T-helper 2 cell treated with Interferon-gamma antibody and Interleukin-4, amounts not matched to agents 5 μg/mL and 100 μg/mL, for 36 hours (primary cell): ENCODE data around the gene APOH.
A peak's percentile ranks its signal among the peaks of the same experiment; 100 is the strongest.

ENCODE experiments used
- DNase-seq: peaks from one replicate; pipeline ENCODE4 v3.0.0; 2021; ENCODE audit warnings: low spot score
- H3K27ac Mint-ChIP-seq: one replicate; pipeline ENCODE4 v1.8.0; 2021; ENCODE audit warnings: mild to moderate bottlenecking, mixed read lengths
- H3K27me3 Mint-ChIP-seq: one replicate; pipeline ENCODE4 v1.8.0; 2021; ENCODE audit warnings: low read depth, mixed read lengths
- H3K36me3 Mint-ChIP-seq: one replicate; pipeline ENCODE4 v1.8.0; 2021; ENCODE audit warnings: low read depth, mixed read lengths
- H3K4me1 Mint-ChIP-seq: one replicate; pipeline ENCODE4 v1.8.0; 2021; ENCODE audit warnings: low read depth, mixed read lengths
- H3K4me3 Mint-ChIP-seq: one replicate; pipeline ENCODE4 v1.8.0; 2022; ENCODE audit warnings: mild to moderate bottlenecking, moderate library complexity, mixed read lengths
- H3K9me3 Mint-ChIP-seq: one replicate; pipeline ENCODE4 v1.8.0; 2021; ENCODE audit warnings: mixed read lengths

The APOH gene

GRCh38 chr17:66227212-66228045 is 1.8 kb downstream of the APOH start:
- no peaks in the 10 kb centered on the region for H3K4me1 Mint-ChIP-seq
- no peaks in the 10 kb centered on the region for H3K9me3 Mint-ChIP-seq
- H3K27ac Mint-ChIP-seq: no peak overlapping the region
- no peak overlapping the region for H3K4me3 Mint-ChIP-seq
- no peak for DNase-seq
- H3K27me3 Mint-ChIP-seq: peaks cover 36% of the 10 kb centered on the region
- H3K36me3 Mint-ChIP-seq: no peaks in the 10 kb centered on the region

DNA sequence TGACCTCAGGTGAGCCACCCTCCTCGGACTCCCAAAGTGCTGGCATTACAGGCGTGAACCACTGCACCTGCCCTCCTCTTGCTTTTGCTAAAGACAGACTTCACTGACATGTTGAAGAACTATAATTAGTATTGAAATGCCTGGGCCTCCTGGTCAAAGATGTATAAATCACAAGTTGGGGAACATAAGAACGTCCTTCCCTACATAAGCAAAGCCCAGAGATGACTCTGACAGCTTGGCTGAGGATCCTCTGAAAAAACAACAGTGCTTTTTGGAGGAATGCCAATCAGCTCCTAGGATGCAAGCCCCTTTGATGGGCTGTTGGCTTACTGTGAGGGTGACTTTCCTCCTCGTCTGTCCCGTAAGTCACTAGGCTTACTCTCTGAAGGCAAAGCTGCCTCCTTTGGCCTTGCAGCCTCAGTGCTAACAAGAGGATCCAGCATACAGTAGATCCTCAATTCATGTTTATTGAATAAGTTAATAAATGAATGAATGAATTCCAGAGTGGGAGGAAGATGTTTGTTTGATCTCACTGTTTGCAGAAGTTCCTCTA is 6.3 kb downstream of the APOH start:
- DNase-seq: no peak
- H3K36me3 Mint-ChIP-seq: no peaks in the 10 kb centered on the region
- H3K9me3 Mint-ChIP-seq: no peaks in the 10 kb centered on the region
- H3K4me1 Mint-ChIP-seq: no peaks in the 10 kb centered on the region
- H3K4me3 Mint-ChIP-seq: no peak overlapping the region
- H3K27ac Mint-ChIP-seq: no peak overlapping the region
- H3K27me3 Mint-ChIP-seq: peaks cover 40% of the 10 kb centered on the region

- H3K27me3 Mint-ChIP-seq: peaks cover 42% of the 10 kb centered on the region
- H3K36me3 Mint-ChIP-seq: no peaks in the 10 kb centered on the region
- H3K9me3 Mint-ChIP-seq: no peaks in the 10 kb centered on the region
- H3K4me3 Mint-ChIP-seq: no peak overlapping the region
- H3K4me1 Mint-ChIP-seq: no peaks in the 10 kb centered on the region
- no peak overlapping the region for H3K27ac Mint-ChIP-seq
- DNase-seq: no peak
These were observed 7.3 kb downstream of the APOH start for GRCh38 chr17:66221755-66222530.

GRCh38 chr17:66221343-66221742 is 7.9 kb downstream of the APOH start:
- H3K27ac Mint-ChIP-seq: no peak overlapping the region
- H3K27me3 Mint-ChIP-seq: peaks cover 42% of the 10 kb centered on the region
- H3K4me1 Mint-ChIP-seq: no peaks in the 10 kb centered on the region
- H3K9me3 Mint-ChIP-seq: no peaks in the 10 kb centered on the region
- no peak for DNase-seq
- H3K4me3 Mint-ChIP-seq: no peak overlapping the region
- H3K36me3 Mint-ChIP-seq: no peaks in the 10 kb centered on the region

DNA sequence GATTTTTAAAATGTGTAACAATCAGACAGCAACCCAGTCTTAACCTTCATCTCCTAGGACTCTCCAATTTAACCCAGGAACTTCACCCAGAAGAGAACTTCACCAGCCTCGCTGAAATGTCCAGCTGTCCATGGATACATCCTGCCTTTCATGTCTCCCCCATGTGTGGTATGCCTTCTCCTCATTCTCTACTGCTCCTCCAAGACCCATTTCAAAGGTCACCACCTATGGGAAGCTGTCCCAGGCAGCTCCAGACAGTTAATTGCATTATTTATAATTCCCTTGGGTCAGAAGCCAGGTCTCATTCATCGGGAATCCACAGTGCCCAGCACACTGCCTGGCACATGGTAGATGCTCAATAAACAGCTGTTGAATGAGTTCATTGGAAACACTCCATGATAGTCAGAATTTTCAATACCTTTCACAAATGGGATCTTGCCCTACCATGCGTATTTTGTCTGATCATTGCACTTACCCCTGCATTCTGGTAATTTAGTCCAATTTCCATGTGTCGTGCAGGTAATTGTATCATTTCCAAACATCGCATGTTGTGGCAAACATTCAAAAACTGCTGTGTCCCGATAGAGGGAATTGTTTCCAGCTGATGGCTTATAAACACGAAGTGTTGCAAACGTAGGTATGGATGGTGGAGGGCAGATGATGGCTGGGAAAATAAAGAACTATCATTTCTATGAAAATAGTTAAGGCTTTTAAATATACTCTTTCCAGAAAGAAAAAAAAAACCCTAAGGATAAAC is 9.0 kb downstream of the APOH start:
- Mint-ChIP-seq H3K36me3 (no peaks in the 10 kb centered on the region), H3K4me3 (no peak overlapping the region), H3K4me1 (no peaks in the 10 kb centered on the region), H3K27ac (no peak overlapping the region), H3K27me3 (peaks cover 46% of the 10 kb centered on the region), H3K9me3 (no peaks in the 10 kb centered on the region)
- DNase-seq: no peak

DNA sequence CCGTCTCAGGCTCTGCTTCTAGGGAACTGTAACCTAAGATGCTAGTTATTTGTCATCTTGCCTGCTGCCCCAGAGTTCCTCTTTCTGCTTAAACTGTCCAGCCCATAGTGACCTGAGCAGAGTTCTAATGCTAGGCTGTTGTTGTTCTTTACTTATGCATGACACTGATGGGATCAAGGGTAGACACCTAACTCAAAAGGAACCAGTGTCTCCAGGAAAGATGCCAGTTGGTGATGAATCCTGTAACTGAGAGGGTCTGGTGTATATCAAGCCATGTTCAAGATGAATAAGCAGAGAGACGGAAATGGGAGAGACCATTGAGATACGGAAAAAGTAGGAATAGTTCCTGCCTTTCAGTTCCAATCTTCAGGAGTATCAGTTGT is 13.7 kb downstream of the APOH start:
- no peaks in the 10 kb centered on the region for H3K4me1 Mint-ChIP-seq
- H3K4me3 Mint-ChIP-seq: no peak overlapping the region
- no peak overlapping the region for H3K27ac Mint-ChIP-seq
- no peaks in the 10 kb centered on the region for H3K36me3 Mint-ChIP-seq
- peaks cover 40% of the 10 kb centered on the region for H3K27me3 Mint-ChIP-seq
- H3K9me3 Mint-ChIP-seq: no peaks in the 10 kb centered on the region
- DNase-seq: no peak

DNA sequence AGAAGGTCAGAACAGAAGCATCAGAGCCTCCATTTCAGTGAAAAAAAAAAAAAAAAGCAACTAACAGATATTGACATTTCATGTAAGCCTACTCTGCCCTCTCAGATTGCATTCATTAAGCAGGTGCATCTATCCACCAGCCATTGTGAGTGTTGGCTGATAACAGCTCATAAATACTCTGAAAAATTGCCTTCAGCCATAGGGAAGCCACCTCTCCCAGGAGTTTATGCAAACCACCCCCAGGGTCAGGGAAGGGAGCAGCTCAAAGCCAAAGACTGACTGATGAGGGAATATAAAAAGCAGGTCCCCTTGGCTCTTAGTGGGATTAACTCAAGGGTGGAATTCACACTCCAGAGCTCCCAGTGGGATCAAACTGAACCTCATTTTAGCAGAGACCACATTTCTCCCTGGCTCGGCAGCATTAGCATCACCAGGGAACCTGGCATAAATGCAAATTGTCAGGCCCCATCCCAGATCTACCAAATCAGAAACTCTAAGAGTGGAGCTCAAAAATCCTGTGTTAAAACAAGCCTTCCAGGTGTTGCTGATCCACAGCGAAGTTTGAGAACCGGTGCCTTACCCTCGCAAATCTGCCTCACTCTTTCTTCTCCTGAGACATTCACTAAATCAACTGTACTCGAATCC is 14.2 kb downstream of the APOH start:
- no peak for DNase-seq
- Mint-ChIP-seq H3K9me3 (no peaks in the 10 kb centered on the region), H3K27me3 (peaks cover 40% of the 10 kb centered on the region), H3K27ac (no peak overlapping the region), H3K36me3 (no peaks in the 10 kb centered on the region), H3K4me1 (no peaks in the 10 kb centered on the region), H3K4me3 (no peak overlapping the region)

DNA sequence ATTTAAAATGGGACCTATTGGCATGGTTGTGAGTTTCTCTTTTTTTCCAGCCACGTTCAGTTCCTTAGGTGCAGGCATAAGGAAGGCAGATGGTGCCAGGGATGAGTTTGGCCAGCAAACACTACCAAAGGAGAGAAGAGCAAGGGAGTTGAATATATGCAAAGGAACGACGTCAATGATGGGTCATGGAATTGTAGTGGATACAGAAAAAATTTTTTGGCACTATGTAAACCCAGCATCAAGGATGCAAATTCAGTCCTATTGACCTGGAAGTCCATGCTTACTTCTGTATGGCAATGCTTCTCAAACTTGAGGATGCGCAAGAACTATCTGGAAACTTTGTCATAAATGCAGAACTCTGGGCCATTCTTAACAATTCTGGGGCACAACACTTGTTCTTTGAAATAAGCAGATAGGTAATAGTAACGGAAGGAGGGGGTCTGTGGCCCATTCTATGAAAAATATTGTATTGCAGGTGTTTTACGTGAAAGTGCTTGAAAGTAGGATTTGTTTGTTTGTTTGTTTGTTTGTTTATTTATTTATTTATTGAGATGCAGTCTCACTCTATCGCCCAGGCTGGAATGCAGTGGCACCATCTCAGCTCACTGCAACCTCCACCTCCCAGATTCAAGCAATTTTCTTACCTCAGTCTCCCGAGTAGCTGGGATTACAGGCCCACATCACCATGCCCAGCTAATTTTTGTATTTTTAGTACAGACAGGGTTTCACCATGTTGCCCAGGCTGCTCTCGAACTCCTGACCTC is 18.0 kb downstream of the APOH start:
- Mint-ChIP-seq H3K27ac (no peak overlapping the region), H3K9me3 (no peaks in the 10 kb centered on the region), H3K4me3 (no peak overlapping the region)

GRCh38 chr17:66210208-66210574 is 19.0 kb downstream of the APOH start:
- no peaks in the 10 kb centered on the region for H3K36me3 Mint-ChIP-seq
- H3K4me1 Mint-ChIP-seq: no peaks in the 10 kb centered on the region
- peaks cover 26% of the 10 kb centered on the region for H3K27me3 Mint-ChIP-seq
- DNase-seq: no peak
- no peak overlapping the region for H3K27ac Mint-ChIP-seq
- H3K9me3 Mint-ChIP-seq: no peaks in the 10 kb centered on the region
- H3K4me3 Mint-ChIP-seq: no peak overlapping the region

More for the DNA sequence above, 18.0 kb downstream of the APOH start:
- no peaks in the 10 kb centered on the region for H3K36me3 Mint-ChIP-seq
- H3K27me3 Mint-ChIP-seq: peaks cover 35% of the 10 kb centered on the region
- no peak for DNase-seq
- H3K4me1 Mint-ChIP-seq: no peaks in the 10 kb centered on the region

GRCh38 chr17:66207936-66208335 is 21.3 kb downstream of the APOH start:
- DNase-seq: no peak
- Mint-ChIP-seq H3K36me3 (no peaks in the 10 kb centered on the region), H3K4me3 (no peak overlapping the region), H3K9me3 (no peaks in the 10 kb centered on the region), H3K27me3 (peaks cover 13% of the 10 kb centered on the region), H3K4me1 (no peaks in the 10 kb centered on the region), H3K27ac (no peak overlapping the region)

GRCh38 chr17:66203274-66204015 is 25.8 kb downstream of the APOH start:
- Mint-ChIP-seq H3K9me3 (no peaks in the 10 kb centered on the region), H3K4me1 (peaks cover 17% of the 10 kb centered on the region), H3K36me3 (no peaks in the 10 kb centered on the region), H3K27ac (no peak overlapping the region), H3K4me3 (no peak overlapping the region), H3K27me3 (peaks cover 10% of the 10 kb centered on the region)
- DNase-seq: no peak

GRCh38 chr17:66200685-66201092 is 28.5 kb downstream of the APOH start:
- Mint-ChIP-seq H3K9me3 (no peaks in the 10 kb centered on the region), H3K27me3 (peaks cover 7% of the 10 kb centered on the region), H3K4me1 (peaks cover 17% of the 10 kb centered on the region), H3K27ac (no peak overlapping the region), H3K36me3 (no peaks in the 10 kb centered on the region), H3K4me3 (no peak overlapping the region)
- DNase-seq: peak; percentile 22
